ENCODE results near the gene CES2. TPM values are rescaled to one million over a fixed set of nuclear protein-coding genes. Genes with fewer than 3 reads are reported as not detected.

Gene CES2, protein sequence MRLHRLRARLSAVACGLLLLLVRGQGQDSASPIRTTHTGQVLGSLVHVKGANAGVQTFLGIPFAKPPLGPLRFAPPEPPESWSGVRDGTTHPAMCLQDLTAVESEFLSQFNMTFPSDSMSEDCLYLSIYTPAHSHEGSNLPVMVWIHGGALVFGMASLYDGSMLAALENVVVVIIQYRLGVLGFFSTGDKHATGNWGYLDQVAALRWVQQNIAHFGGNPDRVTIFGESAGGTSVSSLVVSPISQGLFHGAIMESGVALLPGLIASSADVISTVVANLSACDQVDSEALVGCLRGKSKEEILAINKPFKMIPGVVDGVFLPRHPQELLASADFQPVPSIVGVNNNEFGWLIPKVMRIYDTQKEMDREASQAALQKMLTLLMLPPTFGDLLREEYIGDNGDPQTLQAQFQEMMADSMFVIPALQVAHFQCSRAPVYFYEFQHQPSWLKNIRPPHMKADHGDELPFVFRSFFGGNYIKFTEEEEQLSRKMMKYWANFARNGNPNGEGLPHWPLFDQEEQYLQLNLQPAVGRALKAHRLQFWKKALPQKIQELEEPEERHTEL
- total RNA-seq = 39.4 and 47.8 TPM in 2 replicates
- 23.3 TPM for total RNA-seq (2013)
- 23.5 and 24.4 TPM in 2 replicates for polyA plus RNA-seq
- 42.0 and 47.0 TPM in 2 replicates for polyA minus RNA-seq

DNA sequence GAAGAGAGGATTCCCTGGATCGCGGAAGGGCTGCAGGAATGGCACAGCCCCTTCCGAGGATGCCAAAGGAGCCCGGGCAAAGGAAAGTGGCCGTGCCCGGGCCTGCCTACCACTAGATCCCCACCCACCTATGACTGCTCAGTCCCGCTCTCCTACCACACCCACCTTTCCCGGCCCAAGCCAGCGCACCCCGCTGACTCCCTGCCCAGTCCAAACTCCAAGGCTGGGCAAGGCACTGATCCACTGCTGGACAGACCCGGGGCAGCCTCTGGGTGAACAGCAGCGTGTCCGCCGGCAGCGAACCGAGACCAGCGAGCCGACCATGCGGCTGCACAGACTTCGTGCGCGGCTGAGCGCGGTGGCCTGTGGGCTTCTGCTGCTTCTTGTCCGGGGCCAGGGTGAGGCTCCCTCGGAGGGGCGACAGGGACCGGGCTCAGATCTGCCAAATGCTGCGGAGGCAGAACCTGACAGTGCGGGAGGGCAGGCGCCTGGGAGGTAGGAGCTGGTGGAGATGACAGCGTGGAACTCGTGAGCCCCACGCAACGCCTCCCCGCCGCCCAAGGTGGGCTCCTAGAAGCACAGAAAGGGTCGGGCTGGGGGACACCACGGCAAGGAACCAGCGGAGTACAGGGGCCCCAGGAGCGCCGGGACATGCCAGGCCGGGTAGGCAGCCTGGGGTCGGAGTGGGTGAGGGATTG, at the start of gene CES2:
Gene CES2 (plus strand): TSS at position 203 of the 698 bp plus-strand sequence. CDS start 120 bp downstream, at position 323.
- Histone ChIP-seq H3K27me3 (replicated peaks in 1 of 4; ENCODE audit: control extremely low read depth in 1 of 4, control insufficient read depth in 3 of 4, insufficient read depth in 4 of 4, low read length in 3 of 4) (no peaks in the 10 kb centered on the region), H3K4me2 (replicated peaks; ENCODE audit: low read depth, low read length, poor library complexity, severe bottlenecking) (peak within 1 kb of the TSS; percentile 88), H3K79me2 (ENCODE audit: control insufficient read depth, insufficient read depth, low read length) (peaks cover 26% of the 10 kb centered on the region), H3K27ac (ENCODE audit: low read length in 2 of 2) (peak within 1 kb of the TSS; percentile 86 to 92), H2AFZ (ENCODE audit: insufficient read depth, low read depth, low read length, poor library complexity, severe bottlenecking) (peak within 1 kb of the TSS; percentile 96), H4K20me1 (ENCODE audit: control insufficient read depth, insufficient read depth, low read length, poor library complexity, severe bottlenecking) (peaks cover 14% of the 10 kb centered on the region), H3K36me3 (replicated peaks in 1 of 2; ENCODE audit: control extremely low read depth in 1 of 2, control insufficient read depth in 1 of 2, extremely low read depth in 1 of 2, insufficient read depth in 2 of 2, low read length in 1 of 2) (peaks cover 0 to 26% of the 10 kb centered on the region in 2 experiments), H3K4me3 (ENCODE audit: control extremely low read depth in 1 of 5, extremely low read depth in 1 of 5, insufficient read depth in 1 of 5, low read depth in 2 of 5, low read length in 4 of 5) (peak within 1 kb of the TSS; percentile 28 to 92 (median 90)), H3K9me3 (ENCODE audit: control extremely low read depth in 1 of 3, control insufficient read depth in 2 of 3, insufficient read depth in 1 of 3, low read length in 2 of 3) (no peaks in the 10 kb centered on the region), H3K9ac (ENCODE audit: low read length) (peak within 1 kb of the TSS; percentile 95), H3K4me1 (ENCODE audit: control insufficient read depth in 2 of 2, insufficient read depth in 2 of 2, low read length in 2 of 2) (peaks cover 24 to 33% of the 10 kb centered on the region in 2 donors)
- H3K4me3 Mint-ChIP-seq = peak within 1 kb of the TSS; percentile 99
- H3K27ac Mint-ChIP-seq = peak within 1 kb of the TSS; percentile 98
- ATAC-seq (ENCODE audit: low read depth) = no peak
- peaks cover 54% of the 10 kb centered on the region for H3K4me1 Mint-ChIP-seq
- H3K27me3 Mint-ChIP-seq = no peaks in the 10 kb centered on the region
- no peaks in the 10 kb centered on the region for H3K9me3 Mint-ChIP-seq (ENCODE audit: insufficient read depth)
- TF ChIP-seq EZH2 (IDR thresholded peaks at IDR 0.05; ENCODE audit: borderline replicate concordance, insufficient read depth, low read depth, low read length, poor library complexity, severe bottlenecking) = no peak
- TF ChIP-seq, protein P1, sequence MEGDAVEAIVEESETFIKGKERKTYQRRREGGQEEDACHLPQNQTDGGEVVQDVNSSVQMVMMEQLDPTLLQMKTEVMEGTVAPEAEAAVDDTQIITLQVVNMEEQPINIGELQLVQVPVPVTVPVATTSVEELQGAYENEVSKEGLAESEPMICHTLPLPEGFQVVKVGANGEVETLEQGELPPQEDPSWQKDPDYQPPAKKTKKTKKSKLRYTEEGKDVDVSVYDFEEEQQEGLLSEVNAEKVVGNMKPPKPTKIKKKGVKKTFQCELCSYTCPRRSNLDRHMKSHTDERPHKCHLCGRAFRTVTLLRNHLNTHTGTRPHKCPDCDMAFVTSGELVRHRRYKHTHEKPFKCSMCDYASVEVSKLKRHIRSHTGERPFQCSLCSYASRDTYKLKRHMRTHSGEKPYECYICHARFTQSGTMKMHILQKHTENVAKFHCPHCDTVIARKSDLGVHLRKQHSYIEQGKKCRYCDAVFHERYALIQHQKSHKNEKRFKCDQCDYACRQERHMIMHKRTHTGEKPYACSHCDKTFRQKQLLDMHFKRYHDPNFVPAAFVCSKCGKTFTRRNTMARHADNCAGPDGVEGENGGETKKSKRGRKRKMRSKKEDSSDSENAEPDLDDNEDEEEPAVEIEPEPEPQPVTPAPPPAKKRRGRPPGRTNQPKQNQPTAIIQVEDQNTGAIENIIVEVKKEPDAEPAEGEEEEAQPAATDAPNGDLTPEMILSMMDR (IDR thresholded peaks at IDR 0.05) = no peak
- WGBS (ENCODE audit: insufficient coverage) = 64% methylated on average over 43 of the region's 44 CpGs
- CTCF ChIA-PET = no interaction called here
- POLR2A ChIA-PET = no interaction called here
- intact Hi-C loops (cut with micrococcal nuclease) = no loop called here
- no peak for DNase-seq

Measured in B cell (primary cell).